SK-N-MC (cell line): Measurements from ENCODE around the gene SH3D19.

Experiments
- EZH2 ChIP-seq: fragments of 200-600 bp; sonication (generic); IDR thresholded peaks from one replicate; pipeline ENCODE4 v1.6.1; 2017; ENCODE audit warnings: antibody characterized with exemption
- POLR2AphosphoS5 ChIP-seq: IDR thresholded peaks from 2 replicates; pipeline ENCODE4 v1.6.1; 2012; ENCODE audit warnings: mild to moderate bottlenecking, low read depth, low read length, borderline replicate concordance

DNA sequence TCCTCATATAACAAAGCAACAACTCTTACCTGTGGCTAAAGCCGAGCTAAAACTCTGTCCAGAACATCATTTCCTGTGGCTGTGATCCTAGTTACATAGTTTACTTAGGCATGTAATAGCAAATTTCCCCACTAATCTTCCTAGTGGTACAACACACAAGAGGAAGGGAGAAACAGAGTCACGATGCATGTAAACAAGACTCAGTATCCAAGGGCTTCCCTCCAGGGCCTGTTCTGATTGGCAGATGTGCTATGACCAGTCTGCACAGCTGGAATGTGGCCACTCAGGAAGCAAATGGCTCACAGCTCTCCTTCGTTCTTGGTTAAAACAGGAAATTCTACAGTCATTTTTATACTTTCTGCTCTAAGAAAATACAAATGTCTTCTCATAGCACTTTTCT lies 97.7 kb downstream of the SH3D19 start:
- no peak for TF ChIP-seq EZH2
- TF ChIP-seq POLR2AphosphoS5: no peak
